HEK293 (cell line): ENCODE data around the gene CDC37.

Experiments used
- MEIS1 ChIP-seq: sonication (generic); formaldehyde crosslinking; IDR thresholded peaks from 2 replicates; pipeline ENCODE4 v1.8.1; 2022; ENCODE audit warnings: missing genetic modification reagents, mild to moderate bottlenecking, borderline replicate concordance
- SALL2 ChIP-seq: fragments of 450-650 bp; formaldehyde crosslinking; IDR thresholded peaks from 2 replicates; pipeline ENCODE4 v1.5.0; 2017; ENCODE audit warnings: missing biosample characterization, mild to moderate bottlenecking, missing genetic modification characterization, borderline replicate concordance
- SCRT1 ChIP-seq: fragments of 450-650 bp; formaldehyde crosslinking; IDR thresholded peaks from 2 replicates; pipeline ENCODE4 v1.5.1; 2016; ENCODE audit warnings: missing biosample characterization, missing genetic modification characterization, borderline replicate concordance
- TCF7L2 ChIP-seq: IDR thresholded peaks from 2 replicates; pipeline ENCODE4 v1.6.1; 2011; ENCODE audit warnings: low read depth, mild to moderate bottlenecking, inconsistent platforms, low read length, moderate library complexity, borderline replicate concordance
- ZBTB8A ChIP-seq: fragments of 450-650 bp; formaldehyde crosslinking; IDR thresholded peaks from 2 replicates; pipeline ENCODE4 v1.5.1; 2016; ENCODE audit warnings: missing biosample characterization, missing genetic modification characterization
- ZNF174 ChIP-seq: fragments of 450-650 bp; formaldehyde crosslinking; IDR thresholded peaks from 2 replicates; pipeline ENCODE4 v1.5.0; 2017; ENCODE audit warnings: missing biosample characterization, mild to moderate bottlenecking, missing genetic modification characterization
- ZNF19 ChIP-seq: fragments of 450-650 bp; formaldehyde crosslinking; IDR thresholded peaks from 2 replicates; pipeline ENCODE4; 2016; ENCODE audit warnings: missing biosample characterization, missing genetic modification characterization, low read depth
- ZNF548 ChIP-seq: fragments of 450-650 bp; formaldehyde crosslinking; IDR thresholded peaks from 2 replicates; pipeline ENCODE4 v1.5.1; 2016; ENCODE audit warnings: missing biosample characterization, missing genetic modification characterization
- ZNF600 ChIP-seq: fragments of 450-650 bp; formaldehyde crosslinking; IDR thresholded peaks from 2 replicates; pipeline ENCODE4 v1.5.1; 2016; ENCODE audit warnings: missing biosample characterization, missing genetic modification characterization
- ZNF677 ChIP-seq: fragments of 450-650 bp; IDR thresholded peaks from 2 replicates; pipeline ENCODE4 v1.5.0; 2018; ENCODE audit warnings: missing biosample characterization, mild to moderate bottlenecking, missing genetic modification characterization, moderate library complexity
- TF ChIP-seq, protein P1 (sequence below): fragments of 450-650 bp; formaldehyde crosslinking; IDR thresholded peaks from 2 replicates; pipeline ENCODE4 v1.5.1; 2016; ENCODE audit warnings: missing biosample characterization, missing genetic modification characterization
- TF ChIP-seq, protein P2 (sequence below): fragments of 450-650 bp; formaldehyde crosslinking; IDR thresholded peaks from 2 replicates; pipeline ENCODE4 v1.5.1; 2016; ENCODE audit warnings: missing biosample characterization, missing genetic modification characterization
- TF ChIP-seq, protein P3 (sequence below): fragments of 450-650 bp; IDR thresholded peaks from 2 replicates; pipeline ENCODE4 v1.5.1; 2018; ENCODE audit warnings: missing biosample characterization, mild to moderate bottlenecking, missing genetic modification characterization
- TF ChIP-seq, protein P4 (sequence below): fragments of 450-650 bp; formaldehyde crosslinking; IDR thresholded peaks from 2 replicates; pipeline ENCODE4 v1.5.1; 2016; ENCODE audit warnings: missing biosample characterization, missing genetic modification characterization

DNA sequence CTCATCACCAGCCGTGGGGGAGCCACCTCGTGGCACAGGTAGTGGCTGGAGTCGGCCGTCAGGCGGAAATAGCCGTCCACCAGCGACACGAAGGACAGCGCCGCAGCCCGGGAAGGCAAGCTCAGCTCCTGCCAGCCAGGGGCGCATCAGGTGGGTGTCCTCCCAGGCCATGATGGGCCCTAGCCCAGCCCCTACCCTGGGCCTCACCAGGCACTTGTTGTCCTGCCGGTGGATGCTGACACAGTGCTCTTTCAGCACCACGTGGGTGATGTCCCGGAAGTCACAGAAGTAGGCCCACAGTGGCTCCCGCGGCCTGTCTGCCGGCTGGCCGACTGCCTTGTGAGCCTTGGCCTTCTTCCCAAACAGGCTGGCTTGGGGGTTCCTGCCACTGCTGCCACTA lies 38.7 kb downstream of the CDC37 start:
- TF ChIP-seq SCRT1 (tag by site-specific recombination) (no peak), ZNF19 (no peak), TCF7L2 (no peak), ZNF548 (no peak), ZNF677 (tag by site-specific recombination) (no peak), MEIS1 (CRISPR knock-in tag) (no peak), ZNF174 (tag by site-specific recombination) (no peak), ZNF600 (tag by site-specific recombination) (no peak), SALL2 (no peak), ZBTB8A (tag by site-specific recombination) (no peak)
- TF ChIP-seq, protein P1, sequence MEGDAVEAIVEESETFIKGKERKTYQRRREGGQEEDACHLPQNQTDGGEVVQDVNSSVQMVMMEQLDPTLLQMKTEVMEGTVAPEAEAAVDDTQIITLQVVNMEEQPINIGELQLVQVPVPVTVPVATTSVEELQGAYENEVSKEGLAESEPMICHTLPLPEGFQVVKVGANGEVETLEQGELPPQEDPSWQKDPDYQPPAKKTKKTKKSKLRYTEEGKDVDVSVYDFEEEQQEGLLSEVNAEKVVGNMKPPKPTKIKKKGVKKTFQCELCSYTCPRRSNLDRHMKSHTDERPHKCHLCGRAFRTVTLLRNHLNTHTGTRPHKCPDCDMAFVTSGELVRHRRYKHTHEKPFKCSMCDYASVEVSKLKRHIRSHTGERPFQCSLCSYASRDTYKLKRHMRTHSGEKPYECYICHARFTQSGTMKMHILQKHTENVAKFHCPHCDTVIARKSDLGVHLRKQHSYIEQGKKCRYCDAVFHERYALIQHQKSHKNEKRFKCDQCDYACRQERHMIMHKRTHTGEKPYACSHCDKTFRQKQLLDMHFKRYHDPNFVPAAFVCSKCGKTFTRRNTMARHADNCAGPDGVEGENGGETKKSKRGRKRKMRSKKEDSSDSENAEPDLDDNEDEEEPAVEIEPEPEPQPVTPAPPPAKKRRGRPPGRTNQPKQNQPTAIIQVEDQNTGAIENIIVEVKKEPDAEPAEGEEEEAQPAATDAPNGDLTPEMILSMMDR, result no peak
- TF ChIP-seq, protein P2, sequence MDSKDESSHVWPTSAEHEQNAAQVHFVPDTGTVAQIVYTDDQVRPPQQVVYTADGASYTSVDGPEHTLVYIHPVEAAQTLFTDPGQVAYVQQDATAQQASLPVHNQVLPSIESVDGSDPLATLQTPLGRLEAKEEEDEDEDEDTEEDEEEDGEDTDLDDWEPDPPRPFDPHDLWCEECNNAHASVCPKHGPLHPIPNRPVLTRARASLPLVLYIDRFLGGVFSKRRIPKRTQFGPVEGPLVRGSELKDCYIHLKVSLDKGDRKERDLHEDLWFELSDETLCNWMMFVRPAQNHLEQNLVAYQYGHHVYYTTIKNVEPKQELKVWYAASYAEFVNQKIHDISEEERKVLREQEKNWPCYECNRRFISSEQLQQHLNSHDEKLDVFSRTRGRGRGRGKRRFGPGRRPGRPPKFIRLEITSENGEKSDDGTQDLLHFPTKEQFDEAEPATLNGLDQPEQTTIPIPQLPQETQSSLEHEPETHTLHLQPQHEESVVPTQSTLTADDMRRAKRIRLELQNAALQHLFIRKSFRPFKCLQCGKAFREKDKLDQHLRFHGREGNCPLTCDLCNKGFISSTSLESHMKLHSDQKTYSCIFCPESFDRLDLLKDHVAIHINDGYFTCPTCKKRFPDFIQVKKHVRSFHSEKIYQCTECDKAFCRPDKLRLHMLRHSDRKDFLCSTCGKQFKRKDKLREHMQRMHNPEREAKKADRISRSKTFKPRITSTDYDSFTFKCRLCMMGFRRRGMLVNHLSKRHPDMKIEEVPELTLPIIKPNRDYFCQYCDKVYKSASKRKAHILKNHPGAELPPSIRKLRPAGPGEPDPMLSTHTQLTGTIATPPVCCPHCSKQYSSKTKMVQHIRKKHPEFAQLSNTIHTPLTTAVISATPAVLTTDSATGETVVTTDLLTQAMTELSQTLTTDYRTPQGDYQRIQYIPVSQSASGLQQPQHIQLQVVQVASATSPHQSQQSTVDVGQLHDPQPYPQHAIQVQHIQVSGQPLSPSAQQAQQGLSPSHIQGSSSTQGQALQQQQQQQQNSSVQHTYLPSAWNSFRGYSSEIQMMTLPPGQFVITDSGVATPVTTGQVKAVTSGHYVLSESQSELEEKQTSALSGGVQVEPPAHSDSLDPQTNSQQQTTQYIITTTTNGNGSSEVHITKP, result no peak
- TF ChIP-seq, protein P3, sequence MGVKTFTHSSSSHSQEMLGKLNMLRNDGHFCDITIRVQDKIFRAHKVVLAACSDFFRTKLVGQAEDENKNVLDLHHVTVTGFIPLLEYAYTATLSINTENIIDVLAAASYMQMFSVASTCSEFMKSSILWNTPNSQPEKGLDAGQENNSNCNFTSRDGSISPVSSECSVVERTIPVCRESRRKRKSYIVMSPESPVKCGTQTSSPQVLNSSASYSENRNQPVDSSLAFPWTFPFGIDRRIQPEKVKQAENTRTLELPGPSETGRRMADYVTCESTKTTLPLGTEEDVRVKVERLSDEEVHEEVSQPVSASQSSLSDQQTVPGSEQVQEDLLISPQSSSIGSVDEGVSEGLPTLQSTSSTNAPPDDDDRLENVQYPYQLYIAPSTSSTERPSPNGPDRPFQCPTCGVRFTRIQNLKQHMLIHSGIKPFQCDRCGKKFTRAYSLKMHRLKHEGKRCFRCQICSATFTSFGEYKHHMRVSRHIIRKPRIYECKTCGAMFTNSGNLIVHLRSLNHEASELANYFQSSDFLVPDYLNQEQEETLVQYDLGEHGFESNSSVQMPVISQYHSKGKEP (tag by site-specific recombination), result no peak
- TF ChIP-seq, protein P4, sequence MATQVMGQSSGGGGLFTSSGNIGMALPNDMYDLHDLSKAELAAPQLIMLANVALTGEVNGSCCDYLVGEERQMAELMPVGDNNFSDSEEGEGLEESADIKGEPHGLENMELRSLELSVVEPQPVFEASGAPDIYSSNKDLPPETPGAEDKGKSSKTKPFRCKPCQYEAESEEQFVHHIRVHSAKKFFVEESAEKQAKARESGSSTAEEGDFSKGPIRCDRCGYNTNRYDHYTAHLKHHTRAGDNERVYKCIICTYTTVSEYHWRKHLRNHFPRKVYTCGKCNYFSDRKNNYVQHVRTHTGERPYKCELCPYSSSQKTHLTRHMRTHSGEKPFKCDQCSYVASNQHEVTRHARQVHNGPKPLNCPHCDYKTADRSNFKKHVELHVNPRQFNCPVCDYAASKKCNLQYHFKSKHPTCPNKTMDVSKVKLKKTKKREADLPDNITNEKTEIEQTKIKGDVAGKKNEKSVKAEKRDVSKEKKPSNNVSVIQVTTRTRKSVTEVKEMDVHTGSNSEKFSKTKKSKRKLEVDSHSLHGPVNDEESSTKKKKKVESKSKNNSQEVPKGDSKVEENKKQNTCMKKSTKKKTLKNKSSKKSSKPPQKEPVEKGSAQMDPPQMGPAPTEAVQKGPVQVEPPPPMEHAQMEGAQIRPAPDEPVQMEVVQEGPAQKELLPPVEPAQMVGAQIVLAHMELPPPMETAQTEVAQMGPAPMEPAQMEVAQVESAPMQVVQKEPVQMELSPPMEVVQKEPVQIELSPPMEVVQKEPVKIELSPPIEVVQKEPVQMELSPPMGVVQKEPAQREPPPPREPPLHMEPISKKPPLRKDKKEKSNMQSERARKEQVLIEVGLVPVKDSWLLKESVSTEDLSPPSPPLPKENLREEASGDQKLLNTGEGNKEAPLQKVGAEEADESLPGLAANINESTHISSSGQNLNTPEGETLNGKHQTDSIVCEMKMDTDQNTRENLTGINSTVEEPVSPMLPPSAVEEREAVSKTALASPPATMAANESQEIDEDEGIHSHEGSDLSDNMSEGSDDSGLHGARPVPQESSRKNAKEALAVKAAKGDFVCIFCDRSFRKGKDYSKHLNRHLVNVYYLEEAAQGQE (tag by site-specific recombination), result no peak
